ENCODE data around the gene SLC39A12.
"Not testable (repeated sequence)": the region's sequence is repeated elsewhere in the genome, so short reads cannot be mapped to it uniquely, and the experiment has no call there.

The SLC39A12 gene

DNA sequence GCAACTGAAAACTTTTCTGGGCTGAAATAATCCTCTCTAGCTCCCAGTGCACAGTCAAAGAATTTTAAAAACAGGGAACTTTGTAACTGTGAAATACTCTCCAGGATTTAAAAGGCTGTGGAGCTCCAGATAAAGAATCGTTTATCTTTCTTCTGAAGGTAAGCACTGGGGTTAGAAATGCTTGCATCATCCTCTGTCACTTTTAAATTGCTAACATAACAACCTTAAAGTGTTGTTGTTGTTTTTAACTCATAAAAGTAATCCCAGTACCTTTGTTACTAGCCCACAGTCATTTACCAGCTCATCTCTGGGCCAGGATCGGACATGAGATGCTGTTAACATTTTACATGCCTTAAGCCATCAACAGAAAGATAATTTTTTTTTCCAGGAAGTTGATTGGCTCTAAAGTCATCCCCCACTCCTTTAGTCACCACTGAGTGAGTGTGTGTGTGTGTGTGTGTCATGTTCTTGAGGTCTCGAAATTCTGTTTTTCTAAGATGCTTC is at the start of gene SLC39A12:
Gene SLC39A12, plus strand, starts transcription at position 51 of the 504 bp plus-strand sequence. CDS start 1,359 bp downstream, outside the sequence.
- DNase-seq (ENCODE audit: low read depth, low spot score), result no peak

DNA sequence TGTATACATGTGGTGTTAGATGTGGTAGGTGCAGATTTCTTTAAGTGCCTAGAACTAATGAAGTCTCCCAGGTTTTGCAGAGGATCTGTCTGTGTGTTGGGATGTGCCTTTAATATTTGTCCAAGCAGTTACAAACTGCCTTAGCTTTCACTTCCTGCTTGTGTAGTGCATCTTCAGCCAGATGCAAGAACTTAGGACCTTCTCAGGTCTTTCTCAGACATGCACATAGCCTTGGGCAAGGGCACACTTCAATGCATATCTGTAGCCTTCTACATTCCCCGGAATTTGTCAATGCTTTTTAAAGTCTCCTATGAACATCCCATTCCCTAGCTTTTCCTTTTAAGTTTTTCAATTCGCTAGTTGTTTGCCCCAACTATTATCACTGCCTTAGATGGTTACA is 47.2 kb upstream of the SLC39A12 start:
- DNase-seq (ENCODE audit: low read depth, low spot score), result no peak

- no peak for DNase-seq (ENCODE audit: low read depth, low spot score)
Measured at GRCh38 chr10:17905491-17905890, 46.2 kb upstream of the SLC39A12 start.

GRCh38 chr10:17906002-17906401 is 45.7 kb upstream of the SLC39A12 start:
- DNase-seq (ENCODE audit: low read depth, low spot score), result no peak

GRCh38 chr10:17907641-17908040 is 44.1 kb upstream of the SLC39A12 start:
- DNase-seq (ENCODE audit: low read depth, low spot score), result no peak

- DNase-seq (ENCODE audit: low read depth, low spot score), result peak; percentile 39
Measured at GRCh38 chr10:17910125-17910789, 41.5 kb upstream of the SLC39A12 start.

DNA sequence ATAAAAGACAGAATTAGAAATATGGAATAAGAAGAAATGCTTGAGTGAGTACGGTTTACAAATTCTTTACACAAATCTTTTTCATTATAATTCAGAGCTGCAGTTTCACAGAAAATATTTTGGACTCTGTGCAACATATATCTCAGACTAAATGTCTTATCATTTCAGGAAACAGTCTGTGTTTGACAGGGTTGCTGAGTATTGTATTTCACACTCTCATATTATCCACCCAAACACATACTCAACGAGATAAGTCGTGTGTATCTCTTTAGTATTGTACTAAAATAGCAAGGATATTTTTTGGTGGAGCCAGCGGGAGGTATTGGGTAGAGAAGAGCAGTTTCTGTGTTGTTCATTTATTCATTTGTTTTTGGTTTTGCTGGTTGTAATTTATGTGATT is 39.0 kb upstream of the SLC39A12 start:
- no peak for DNase-seq (ENCODE audit: low read depth, low spot score)

DNA sequence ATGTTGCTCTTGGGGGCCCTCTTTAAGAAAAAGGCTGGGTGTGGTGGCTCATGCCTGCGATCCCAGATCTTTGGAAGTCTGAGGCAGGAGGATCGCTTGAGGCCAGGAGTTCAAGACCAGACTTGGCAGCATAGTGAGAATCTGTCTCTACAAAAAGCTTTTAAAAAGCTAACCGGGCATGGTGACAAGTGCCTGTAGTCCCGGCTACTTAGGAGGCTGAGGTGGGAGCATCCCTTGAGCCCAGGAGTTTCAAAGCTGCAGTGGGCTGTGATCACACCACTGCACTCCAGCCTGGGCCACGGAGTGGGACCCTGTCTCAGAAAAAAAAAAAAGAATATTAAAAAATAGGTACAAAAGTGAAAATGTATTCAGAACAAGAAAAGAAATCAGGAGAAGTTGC is 38.1 kb upstream of the SLC39A12 start:
- no peak for DNase-seq (ENCODE audit: low read depth, low spot score)

- no peak for DNase-seq (ENCODE audit: low read depth, low spot score)
Measured at GRCh38 chr10:17914169-17915045, 37.3 kb upstream of the SLC39A12 start.

DNA sequence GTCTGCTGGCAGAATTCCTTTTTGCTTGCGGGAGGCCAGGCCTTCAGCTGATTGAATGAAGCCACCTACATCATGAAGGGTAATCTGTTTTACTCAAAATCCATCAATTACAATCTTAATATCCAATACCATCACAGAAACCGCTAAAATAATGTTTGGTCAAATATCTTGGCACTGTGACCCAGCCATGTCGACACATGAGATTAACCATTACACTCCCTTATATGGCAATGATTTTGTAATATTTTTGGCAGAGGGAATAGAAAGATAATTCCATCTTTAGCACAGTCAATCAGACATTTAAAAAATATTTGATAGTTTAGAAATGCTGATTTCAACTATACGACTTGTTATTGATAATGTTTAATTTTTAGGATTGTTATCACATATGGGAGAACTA is 36.5 kb upstream of the SLC39A12 start:
- no peak for DNase-seq (ENCODE audit: low read depth, low spot score)

GRCh38 chr10:17918187-17918903 is 33.4 kb upstream of the SLC39A12 start:
- DNase-seq (ENCODE audit: low read depth, low spot score), result no peak

DNA sequence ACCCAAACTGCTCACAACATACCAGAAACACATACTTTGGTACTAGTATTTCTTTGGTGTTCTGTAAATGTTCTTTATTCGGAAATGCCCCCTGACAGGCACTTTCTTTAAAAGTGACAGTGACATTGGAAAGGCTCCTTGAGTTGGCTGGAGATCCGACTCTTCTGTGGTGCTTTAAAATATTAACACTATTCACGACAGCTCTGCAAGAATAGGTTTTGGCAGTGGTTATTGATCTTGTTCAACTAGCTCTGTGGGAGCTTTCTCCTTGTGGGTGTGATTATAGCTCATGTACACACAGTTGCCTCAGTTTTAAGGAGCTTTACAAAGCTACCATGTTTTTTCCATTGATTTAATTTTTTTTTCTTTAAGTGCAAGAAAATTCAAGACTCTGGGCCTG is 30.3 kb upstream of the SLC39A12 start:
- no peak for DNase-seq (ENCODE audit: low read depth, low spot score)

DNA sequence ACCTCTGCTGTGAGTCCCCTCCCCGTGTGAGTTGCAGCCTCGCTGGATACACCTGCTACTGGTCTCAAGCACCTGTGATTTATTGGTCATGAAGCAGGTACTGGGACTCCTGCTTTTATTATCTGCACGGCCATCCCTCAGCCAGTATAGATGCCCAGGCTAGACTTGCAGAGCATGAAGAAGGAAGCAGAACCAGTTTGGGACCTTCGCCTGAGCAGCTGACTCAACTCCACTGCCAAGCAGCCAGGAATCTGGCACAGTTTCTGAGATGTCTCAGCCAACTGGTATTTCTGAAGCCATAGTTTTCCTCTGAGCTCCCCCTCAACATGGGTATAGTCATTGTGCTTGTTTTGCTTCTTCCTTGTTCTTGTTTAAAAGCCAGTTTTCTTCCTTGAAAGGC is 28.0 kb upstream of the SLC39A12 start:
- peak; percentile 4 for DNase-seq (ENCODE audit: low read depth, low spot score)

DNA sequence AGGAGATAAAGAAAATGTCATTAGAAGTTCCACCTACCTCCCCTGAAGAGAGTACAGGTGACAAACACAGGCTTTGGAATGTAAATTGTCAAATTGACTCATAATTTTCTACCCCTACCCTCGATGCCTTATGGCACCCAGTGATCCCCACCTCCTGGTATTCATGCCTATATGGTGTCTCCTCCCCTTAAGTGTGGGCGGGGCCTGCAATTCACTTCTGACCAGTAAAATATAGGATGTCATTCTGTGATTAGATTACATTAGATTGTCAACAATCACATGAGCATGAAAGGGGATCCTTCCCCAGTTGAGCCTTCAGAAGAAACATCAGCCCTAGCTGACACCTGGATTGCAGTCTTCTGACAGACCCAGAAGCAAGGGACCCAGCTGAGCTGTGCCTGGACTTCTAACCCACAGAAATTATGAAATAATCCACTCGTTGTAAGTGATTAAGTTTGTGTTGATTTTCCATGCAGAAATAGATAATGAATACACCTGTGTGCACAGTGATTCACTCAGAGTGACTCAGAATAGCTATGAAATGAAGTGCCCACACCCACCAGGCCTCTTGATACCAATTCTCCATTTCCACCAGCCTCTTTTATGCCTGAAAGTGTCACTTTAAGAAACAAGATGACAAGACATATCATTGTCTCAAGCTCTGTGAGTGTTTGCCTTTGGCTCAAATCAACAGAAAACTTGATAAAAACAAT is 8.5 kb upstream of the SLC39A12 start:
- DNase-seq (ENCODE audit: low read depth, low spot score), result no peak

- DNase-seq (ENCODE audit: low read depth, low spot score), result not testable (repeated sequence)
Measured at GRCh38 chr10:17950269-17950668, 1.4 kb upstream of the SLC39A12 start.

DNA sequence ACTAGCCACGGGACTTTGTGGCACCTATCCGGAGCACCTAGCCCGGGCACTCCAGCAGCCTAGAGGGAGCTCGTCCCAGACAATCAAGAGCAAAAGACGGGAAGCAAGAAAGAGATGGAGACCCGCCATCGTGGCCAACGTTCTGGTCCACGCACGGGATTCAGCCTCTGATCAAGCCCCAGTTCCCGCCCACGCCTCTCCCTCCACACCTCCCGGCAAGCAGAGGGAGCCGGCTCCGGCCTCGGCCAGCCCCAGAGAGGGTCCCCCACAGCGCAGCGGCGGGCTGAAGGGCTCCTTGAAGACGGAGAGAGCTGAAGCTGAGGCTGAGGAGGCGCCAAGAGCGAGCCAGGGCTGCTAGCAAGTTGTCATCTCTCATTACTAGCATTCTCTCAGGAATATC is 992 bp upstream of the SLC39A12 start:
- no peak for DNase-seq (ENCODE audit: low read depth, low spot score)

DNA sequence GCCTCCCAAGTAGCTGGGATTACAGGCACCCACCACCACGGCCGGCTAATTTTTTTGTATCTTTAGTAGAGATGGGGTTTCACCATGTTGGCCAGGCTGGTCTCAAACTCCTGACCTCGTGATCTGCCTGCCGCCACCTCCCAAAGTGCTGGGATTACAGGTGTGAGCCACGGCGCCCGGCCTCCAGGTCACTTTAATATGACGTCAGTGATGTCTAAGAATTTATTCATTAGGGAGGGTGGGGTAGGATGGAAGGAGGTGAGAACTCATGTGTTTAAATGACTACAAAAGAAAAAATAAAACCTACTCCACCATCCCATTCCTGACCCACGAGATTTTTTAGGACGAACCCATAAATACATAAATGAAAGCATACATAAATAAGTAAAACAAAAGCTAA is 2.7 kb downstream of the SLC39A12 start:
- not testable (repeated sequence) for DNase-seq (ENCODE audit: low read depth, low spot score)

- DNase-seq (ENCODE audit: low read depth, low spot score), result no peak
Measured at GRCh38 chr10:17954861-17955260, 3.1 kb downstream of the SLC39A12 start.

- no peak for DNase-seq (ENCODE audit: low read depth, low spot score)
Measured at GRCh38 chr10:17958049-17958448, 6.3 kb downstream of the SLC39A12 start.

DNA sequence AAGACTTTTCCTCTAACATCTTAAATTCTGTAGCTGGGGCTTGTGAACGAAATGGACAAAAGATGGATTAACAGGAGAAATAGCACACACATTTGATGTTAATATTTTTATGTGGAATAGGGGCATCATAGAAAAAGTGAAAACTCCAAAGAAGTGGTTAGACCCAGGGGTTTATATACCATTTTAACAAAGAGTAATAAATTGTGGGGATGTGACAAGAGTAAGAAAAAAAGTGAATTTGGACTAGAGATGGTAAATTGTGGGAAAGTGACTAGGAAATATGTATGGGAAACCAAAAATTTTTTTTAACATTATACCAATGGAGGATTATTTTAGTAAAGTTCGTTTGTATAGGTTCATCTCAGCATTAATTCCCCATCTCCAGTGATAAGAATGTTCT is 8.2 kb downstream of the SLC39A12 start:
- no peak for DNase-seq (ENCODE audit: low read depth, low spot score)

All from smooth muscle cell of the brain vasculature (primary cell).